ENCODE measurements around the gene PLEKHD1. TPM values are rescaled to one million over a fixed set of nuclear protein-coding genes. Genes with fewer than 3 reads are reported as not detected.

The PLEKHD1 gene
- total and polyA plus RNA-seq, 9 donors = under 0.01 to 0.15 (median 0.08) TPM; not detected in 3

DNA sequence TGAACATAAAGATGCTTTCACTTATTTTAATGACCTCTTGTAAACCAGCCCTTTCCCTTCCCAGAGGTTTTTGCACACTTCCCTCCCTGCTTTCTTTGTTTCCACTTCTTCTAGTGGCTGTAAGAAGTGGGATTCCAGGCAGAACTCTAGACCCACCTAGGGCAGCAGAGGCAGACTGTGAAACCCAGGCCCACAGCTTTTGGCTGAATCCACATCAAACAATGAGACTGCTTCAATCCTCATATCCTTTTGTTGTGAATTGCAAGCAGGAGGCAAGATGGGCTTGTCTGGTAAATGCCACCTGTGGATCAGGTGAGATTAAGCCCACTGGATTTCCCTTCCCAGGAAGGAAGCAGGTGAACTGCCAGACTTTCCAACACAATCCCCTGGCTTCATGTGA is 77.4 kb downstream of the PLEKHD1 start:
- no peaks in the 10 kb centered on the region for H3K4me1 ChIP-seq (ENCODE audit: insufficient read depth)
- no peak overlapping the region for H3K4me3 ChIP-seq
- intact Hi-C loops (cut with DNase I) = no loop called here
- no peaks in the 10 kb centered on the region for H3K9me3 ChIP-seq
- H3K36me3 ChIP-seq = no peaks in the 10 kb centered on the region
- H3K27me3 ChIP-seq = no peaks in the 10 kb centered on the region
- no peak overlapping the region for H3K27ac ChIP-seq
- no peak for TF ChIP-seq EP300 (IDR thresholded peaks at IDR 0.05)
- TF ChIP-seq POLR2A (IDR thresholded peaks at IDR 0.05) = no peak
- TF ChIP-seq, protein P1, sequence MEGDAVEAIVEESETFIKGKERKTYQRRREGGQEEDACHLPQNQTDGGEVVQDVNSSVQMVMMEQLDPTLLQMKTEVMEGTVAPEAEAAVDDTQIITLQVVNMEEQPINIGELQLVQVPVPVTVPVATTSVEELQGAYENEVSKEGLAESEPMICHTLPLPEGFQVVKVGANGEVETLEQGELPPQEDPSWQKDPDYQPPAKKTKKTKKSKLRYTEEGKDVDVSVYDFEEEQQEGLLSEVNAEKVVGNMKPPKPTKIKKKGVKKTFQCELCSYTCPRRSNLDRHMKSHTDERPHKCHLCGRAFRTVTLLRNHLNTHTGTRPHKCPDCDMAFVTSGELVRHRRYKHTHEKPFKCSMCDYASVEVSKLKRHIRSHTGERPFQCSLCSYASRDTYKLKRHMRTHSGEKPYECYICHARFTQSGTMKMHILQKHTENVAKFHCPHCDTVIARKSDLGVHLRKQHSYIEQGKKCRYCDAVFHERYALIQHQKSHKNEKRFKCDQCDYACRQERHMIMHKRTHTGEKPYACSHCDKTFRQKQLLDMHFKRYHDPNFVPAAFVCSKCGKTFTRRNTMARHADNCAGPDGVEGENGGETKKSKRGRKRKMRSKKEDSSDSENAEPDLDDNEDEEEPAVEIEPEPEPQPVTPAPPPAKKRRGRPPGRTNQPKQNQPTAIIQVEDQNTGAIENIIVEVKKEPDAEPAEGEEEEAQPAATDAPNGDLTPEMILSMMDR (IDR thresholded peaks at IDR 0.05) = no peak
- DNase-seq = no peak

DNA sequence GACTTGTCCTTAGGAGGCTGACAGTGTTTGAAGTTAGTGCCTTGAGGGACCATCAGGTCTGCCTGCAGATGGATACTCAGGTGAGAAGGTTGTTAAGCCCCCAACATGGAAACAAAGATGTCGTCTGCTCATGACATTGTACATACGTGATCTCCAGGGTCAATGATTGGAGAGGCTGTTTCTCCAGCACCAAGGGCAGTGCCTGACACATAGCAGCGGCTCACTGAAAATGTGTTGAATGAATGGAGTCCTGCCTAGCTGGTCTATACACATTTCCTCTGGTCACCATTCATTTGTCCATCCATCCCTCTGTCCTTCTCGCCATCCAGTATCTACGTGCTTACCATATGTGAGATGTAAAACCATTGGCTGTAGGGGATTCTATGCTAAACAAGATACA is 83.0 kb downstream of the PLEKHD1 start:
- intact Hi-C loops (cut with DNase I) = no loop called here
- no peak for DNase-seq
- WGBS, 3 donors = 72 to 81% (median 80%) methylated on average over 5 of the region's 5 CpGs
- Histone ChIP-seq H3K27me3 (no peaks in the 10 kb centered on the region), H3K9me3 (no peaks in the 10 kb centered on the region), H3K4me1 (ENCODE audit: insufficient read depth) (peaks cover 9% of the 10 kb centered on the region), H3K4me3 (no peak overlapping the region), H3K36me3 (no peaks in the 10 kb centered on the region), H3K27ac (no peak overlapping the region)
- TF ChIP-seq, protein P1 (IDR thresholded peaks at IDR 0.05) = no peak
- TF ChIP-seq EP300 (IDR thresholded peaks at IDR 0.05) (no peak), POLR2A (IDR thresholded peaks at IDR 0.05) (no peak)

DNA sequence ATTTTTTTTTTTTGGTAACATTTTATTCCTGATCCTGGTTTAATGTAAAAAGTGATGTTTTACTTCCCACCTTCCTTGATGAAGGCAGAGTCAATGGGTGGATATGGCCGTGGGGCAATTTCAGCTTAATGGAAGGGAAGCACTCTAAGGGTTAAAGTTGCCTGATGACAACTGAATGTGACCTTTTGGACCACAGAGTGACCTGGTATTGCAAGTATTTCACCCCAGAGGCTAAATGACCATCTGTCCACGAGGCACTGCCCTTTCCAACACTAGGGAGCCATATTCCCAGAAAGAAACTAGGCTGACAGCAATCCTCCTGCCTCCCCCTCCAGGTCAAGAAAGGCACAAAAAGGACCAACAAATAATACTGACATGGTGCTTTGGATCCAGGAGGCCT is 85.3 kb downstream of the PLEKHD1 start:
- intact Hi-C loops (cut with DNase I) = loop anchor here in 2 of 4 donors (5.0 to 10.0 kb wide), 2 partner anchors 325 to 328 kb away; no protein-coding TSS in a partner anchor
- WGBS, 3 donors = 37 to 57% (median 43%) methylated on average over 2 of the region's 2 CpGs
- DNase-seq = no peak

DNA sequence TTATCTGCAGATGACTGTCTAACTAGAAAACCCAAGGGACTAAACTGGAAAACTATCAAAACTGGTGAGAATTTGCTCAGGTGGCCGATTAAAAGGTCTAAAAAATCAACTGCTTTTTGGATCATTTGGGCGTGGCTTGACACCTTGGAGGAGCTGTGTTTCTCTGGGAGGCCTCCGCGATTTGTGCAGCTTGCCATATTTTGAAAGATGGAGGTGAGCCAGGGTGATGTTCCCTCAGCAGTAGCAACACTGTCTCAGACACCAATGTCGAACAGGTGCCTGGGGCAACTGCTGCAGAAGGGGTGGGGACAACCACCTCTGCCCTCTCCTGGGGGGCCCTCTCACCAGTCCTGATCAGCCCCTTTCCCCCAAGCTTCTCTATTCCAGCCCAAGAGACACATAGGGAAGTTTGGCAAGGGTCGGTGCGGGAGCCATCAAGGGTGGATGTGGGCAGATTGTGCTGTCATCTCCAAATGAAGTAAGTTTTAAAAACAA is 86.4 kb downstream of the PLEKHD1 start:
- Histone ChIP-seq H3K27me3 (peaks cover 3% of the 10 kb centered on the region), H3K27ac (no peak overlapping the region), H3K36me3 (no peaks in the 10 kb centered on the region), H3K9me3 (no peaks in the 10 kb centered on the region), H3K4me1 (ENCODE audit: insufficient read depth) (peaks cover 14% of the 10 kb centered on the region), H3K4me3 (no peak overlapping the region)
- intact Hi-C loops (cut with DNase I) = loop anchor here in 2 of 4 donors (5.0 to 10.0 kb wide), 2 partner anchors 326 to 329 kb away; no protein-coding TSS in a partner anchor
- no peak for DNase-seq
- WGBS, 3 donors = 80 to 90% (median 89%) methylated on average over 7 of the region's 7 CpGs
- TF ChIP-seq EP300 (IDR thresholded peaks at IDR 0.05) (no peak), POLR2A (IDR thresholded peaks at IDR 0.05) (no peak)
- TF ChIP-seq, protein P1 (IDR thresholded peaks at IDR 0.05) = no peak

More for the DNA sequence above, 85.3 kb downstream of the PLEKHD1 start:
- Histone ChIP-seq H3K4me3 (no peak overlapping the region), H3K27me3 (peaks cover under 1% of the 10 kb centered on the region), H3K9me3 (no peaks in the 10 kb centered on the region), H3K27ac (no peak overlapping the region), H3K36me3 (no peaks in the 10 kb centered on the region), H3K4me1 (ENCODE audit: insufficient read depth) (peaks cover 14% of the 10 kb centered on the region)
- no peak for TF ChIP-seq EP300 (IDR thresholded peaks at IDR 0.05)
- TF ChIP-seq, protein P1 (IDR thresholded peaks at IDR 0.05) = no peak
- no peak for TF ChIP-seq POLR2A (IDR thresholded peaks at IDR 0.05)

Data from ovary (tissue), 9 donors.